ENCODE measurements around the gene PLEKHM2.
"Not testable (repeated sequence)": the region's sequence is repeated elsewhere in the genome, so short reads cannot be mapped to it uniquely, and the experiment has no call there.

Gene PLEKHM2

GRCh38 chr1:15676010-15676409, 8.1 kb upstream of the PLEKHM2 start:
- DNase-seq (ENCODE audit: low spot score), result no peak

DNA sequence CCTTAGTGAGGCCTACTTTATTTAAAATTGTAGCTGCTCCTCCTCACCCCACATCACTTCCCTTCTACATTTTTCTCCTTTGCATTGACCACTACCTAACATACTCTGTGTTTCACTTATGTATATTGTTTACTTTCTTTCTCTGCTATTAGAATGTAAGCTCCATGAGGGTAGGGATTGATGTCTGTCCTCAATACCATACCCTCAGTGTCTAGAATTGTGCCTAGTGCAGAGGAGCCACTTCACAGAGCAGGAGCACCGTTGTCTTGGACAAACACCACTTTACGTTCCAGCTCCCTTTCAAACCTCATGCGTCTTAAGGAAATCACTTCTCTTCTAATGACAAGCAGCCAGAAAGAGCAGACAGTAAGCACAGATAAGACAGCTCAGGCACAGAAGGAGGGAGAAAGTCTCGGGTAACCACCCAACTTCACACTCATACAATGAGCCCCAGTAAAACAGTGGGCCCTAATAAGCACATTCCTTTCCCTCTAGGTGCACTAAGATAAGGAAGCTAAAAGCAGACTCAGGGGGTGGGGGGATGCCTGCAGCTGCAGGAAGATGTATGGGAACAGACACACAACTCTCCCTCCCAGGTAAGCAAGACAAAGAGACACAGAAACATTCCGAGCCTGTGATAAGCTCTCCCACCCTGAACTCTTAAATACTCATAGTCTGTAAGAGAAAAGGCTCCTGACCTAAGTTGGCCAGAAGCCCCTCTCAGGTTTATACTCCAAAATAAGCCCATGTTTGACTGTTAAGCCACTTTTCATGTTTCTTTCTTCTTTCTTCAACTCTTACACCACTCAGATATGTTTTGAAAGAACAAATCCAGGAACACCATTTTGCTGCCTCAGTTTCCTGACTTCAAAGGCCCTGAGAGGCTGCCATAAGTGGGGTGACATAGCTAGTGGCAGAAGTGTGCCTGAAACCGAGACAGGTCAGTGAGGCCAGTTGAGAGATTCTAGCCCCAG, 7.1 kb upstream of the PLEKHM2 start:
- no peak for DNase-seq (ENCODE audit: low spot score)

GRCh38 chr1:15678578-15678977, 5.5 kb upstream of the PLEKHM2 start:
- DNase-seq (ENCODE audit: low spot score), result no peak

DNA sequence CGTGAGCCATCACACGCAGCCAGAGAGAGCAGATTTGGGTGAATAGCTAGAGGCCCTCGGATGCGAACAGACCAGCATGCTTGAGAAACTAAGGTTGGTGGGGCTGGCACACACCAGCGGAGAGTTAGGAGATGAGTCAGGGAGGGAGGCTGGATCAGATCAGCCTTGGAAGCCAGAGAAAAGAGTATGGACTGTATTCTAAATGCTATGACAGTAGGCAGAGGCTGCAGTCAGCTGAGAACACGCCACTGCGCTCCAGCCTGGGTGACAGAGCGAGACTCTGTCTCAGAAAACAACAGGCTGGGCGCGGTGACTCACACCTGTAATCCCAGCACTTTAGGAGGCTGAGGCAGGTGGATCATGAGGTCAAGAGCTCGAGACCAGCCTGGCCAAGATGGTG, 4.0 kb upstream of the PLEKHM2 start:
- DNase-seq (ENCODE audit: low spot score), result no peak

- no peak for DNase-seq (ENCODE audit: low spot score)
Measured at GRCh38 chr1:15680561-15681348, 3.4 kb upstream of the PLEKHM2 start.

- DNase-seq (ENCODE audit: low spot score), result no peak
Measured at GRCh38 chr1:15681349-15682292, 2.5 kb upstream of the PLEKHM2 start.

DNA sequence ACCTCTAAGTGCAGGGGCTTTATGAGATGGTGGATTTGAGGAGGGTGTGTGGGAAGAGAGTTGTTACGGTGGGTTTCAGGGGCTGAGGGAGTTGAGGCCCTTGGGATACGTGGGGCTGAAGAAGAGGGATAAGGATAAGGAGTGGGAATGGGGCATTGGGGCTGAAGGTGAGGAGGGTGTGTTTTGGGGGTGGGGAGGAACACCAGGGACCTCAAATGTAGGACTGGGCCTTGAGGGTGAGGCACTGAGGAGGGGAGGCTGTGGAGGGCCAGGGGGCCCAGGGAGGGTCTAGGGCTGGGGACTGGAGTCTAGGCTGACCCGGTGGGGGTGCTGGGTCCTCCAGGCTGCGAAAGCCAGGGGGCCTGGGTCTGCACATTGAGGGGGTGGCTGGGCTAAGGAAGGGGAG, 1.2 kb upstream of the PLEKHM2 start:
- no peak for DNase-seq (ENCODE audit: low spot score)

DNA sequence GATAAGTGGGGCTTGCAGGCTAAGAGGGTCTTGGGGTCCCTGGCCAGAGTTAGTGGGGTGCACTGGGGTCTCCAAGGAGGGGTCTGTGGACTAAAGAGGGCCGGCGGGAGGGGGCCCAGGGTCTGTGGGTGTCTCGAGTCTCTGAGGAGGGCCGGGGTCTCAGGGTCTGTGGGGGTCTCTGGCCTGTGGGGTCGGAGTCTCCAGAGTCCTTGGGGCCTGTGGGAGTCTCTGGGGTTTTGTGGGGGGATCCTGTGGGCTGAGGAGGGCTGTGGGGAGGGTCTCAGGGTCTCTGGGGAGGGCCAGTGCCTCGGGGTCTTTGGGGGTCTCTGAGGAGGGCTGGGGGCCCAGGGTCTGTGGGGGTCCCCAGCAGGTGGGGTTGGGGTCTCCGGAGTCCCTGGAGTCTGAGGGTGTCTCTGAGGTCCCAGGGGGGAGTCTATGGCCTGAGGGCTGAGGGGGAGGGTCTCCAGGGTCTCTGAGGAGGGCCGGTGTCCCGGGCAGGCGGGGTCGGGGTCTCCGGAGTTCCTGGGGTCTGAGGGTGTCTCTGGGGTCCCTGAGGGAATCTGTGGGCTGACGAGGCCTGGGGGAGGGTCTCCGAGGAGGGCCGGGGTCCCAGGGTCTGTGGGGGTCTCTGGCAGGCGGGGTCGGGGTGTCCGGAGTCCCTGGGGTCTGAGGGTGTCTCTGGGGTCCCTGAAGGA, 628 bp upstream of the PLEKHM2 start:
- DNase-seq (ENCODE audit: low spot score), result no peak

- DNase-seq (ENCODE audit: low spot score), result no peak
Measured at GRCh38 chr1:15684468-15685291, 560 bp downstream of the PLEKHM2 start.

DNA sequence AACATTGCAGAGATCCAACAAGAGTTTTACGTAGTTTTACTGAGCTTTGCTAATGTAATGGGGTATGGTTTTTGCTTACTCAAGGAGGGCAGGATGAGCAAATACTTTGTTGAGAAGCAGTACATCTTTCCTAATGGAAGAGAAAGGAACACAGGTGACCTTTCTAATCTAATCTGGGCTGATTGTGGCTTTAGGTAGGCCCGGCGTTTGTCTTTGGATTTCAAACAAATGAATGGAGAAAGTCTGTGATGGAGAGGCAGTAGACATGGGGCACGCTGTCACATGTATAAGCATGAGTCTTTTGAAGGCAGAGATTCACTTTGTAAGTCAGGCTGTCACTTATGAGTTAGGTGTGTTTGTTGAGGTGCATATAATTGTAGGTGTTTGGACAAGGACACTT, 1.7 kb downstream of the PLEKHM2 start:
- no peak for DNase-seq (ENCODE audit: low spot score)

DNA sequence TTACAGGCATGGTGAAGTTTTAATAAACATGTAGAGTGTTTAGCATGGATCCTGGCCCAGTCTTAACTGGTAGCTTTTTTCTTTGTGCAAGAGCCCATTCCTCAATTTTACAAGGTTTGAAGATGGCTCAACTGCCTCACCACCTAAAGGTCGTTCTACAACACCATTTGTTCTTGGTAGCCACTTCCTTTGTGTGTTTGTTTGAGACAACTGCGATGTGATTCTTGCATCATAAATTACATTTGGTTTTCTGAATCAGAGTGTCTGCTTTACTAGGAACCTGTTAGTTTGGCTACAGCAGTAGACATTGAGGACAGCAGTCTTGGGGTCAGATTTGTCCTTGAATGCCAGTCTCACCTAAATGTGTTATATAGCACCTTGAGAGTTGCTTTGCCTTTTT, 3.3 kb downstream of the PLEKHM2 start:
- DNase-seq (ENCODE audit: low spot score), result no peak

- no peak for DNase-seq (ENCODE audit: low spot score)
Measured at GRCh38 chr1:15690317-15690716, 6.2 kb downstream of the PLEKHM2 start.

GRCh38 chr1:15691434-15692032, 7.4 kb downstream of the PLEKHM2 start:
- no peak for DNase-seq (ENCODE audit: low spot score)

DNA sequence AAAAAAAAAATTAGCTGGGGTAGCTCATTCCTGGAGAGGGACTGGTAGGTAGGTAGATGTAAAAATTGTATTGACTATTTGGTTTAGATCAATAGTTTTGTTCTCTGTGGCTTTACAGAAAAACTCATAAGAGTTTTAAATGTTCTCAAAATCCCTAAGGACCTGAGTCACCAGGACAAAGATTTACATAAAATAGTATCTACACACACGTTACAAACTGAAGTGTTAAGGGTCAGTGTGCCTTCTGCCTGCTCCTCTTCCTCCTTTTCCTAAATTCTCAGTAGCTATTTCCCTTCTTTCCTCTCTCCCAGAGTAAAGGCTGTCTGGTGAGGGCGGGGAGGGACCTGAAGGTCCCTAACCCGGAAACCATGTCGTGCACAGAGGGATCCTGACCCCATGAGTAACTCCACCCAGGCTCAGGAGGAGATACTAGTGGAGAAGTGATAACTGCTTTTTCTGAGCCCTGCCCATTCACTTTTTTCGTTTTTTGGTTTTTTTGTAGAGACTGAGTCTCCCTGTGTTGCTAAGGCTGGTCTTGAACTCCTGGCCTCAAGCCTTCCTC, 8.1 kb downstream of the PLEKHM2 start:
- no peak for DNase-seq (ENCODE audit: low spot score)

- no peak for DNase-seq (ENCODE audit: low spot score)
Measured at GRCh38 chr1:15693371-15693770, 9.3 kb downstream of the PLEKHM2 start.

GRCh38 chr1:15696956-15697521, 12.9 kb downstream of the PLEKHM2 start:
- peak; percentile 68 for DNase-seq (ENCODE audit: low spot score)

DNA sequence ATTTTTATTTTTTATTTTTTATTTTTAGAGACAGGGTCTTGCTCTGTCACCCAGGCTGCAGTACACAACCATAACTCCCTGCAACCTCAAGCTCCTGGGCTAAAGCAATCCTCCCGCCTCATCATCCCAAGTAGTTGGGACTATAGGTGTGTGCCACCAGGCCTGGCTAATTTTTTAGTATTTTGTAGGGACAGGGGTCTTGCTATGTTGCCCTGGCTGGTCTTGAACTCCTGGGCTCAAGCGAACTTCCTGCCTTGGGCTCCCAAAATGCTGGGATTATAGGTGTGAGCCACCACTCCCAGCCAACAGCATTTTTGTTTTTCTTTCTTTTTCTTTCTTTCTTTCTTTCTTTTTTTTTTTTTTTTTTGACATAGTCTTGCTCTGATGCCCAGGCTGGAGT, 14.1 kb downstream of the PLEKHM2 start:
- DNase-seq (ENCODE audit: low spot score), result no peak

- not testable (repeated sequence) for DNase-seq (ENCODE audit: low spot score)
Measured at GRCh38 chr1:15699321-15699720, 15.2 kb downstream of the PLEKHM2 start.

DNA sequence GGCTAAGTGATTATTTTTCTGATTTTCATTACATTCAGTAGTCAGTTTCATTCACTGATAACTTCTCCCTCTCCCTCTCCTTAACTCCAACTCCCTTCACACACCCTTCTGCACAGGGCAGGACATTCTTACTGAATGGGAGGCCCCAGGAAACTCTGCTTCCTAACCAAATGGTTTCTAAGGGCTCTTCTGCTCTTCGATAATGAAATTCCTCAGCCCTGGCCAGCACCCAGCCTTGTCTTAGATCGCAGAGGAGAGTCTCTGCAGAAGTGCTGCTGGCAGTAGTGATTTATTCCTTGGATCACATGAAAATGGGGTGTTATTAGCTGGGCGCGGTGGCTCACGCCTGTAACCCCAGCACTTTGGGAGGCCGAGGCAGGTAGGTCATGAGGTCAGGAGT, 16.4 kb downstream of the PLEKHM2 start:
- no peak for DNase-seq (ENCODE audit: low spot score)

Measured in globus pallidus (tissue), 1 donor.